ENCODE results near the gene LYPLAL1.

- TF ChIP-seq CTCF (IDR thresholded peaks at IDR 0.05; ENCODE audit: low read depth, low read length) (no peak), EZH2phosphoT487 (IDR thresholded peaks at IDR 0.05; ENCODE audit: low read depth) (no peak)
Measured at GRCh38 chr1:219152751-219153150, 20.9 kb upstream of the LYPLAL1 start.

All from OCI-LY3 (cell line).